Gastroesophageal sphincter (tissue), 4 donors: Measurements from ENCODE around the gene MCTP1. TPM values are rescaled to one million over a fixed set of nuclear protein-coding genes. Genes with fewer than 3 reads are reported as not detected.
A peak's percentile ranks its signal among the peaks of the same experiment; 100 is the strongest.

Experiments
- ATAC-seq: fragments of 150-250 bp; one replicate; pipeline ENCODE4 v1.9.1; 2016; ENCODE audit warnings: mild to moderate bottlenecking, moderate library complexity
- H3K27ac ChIP-seq, 4 donors: fragments of 200-600 bp; sonication (generic) in 3 of 4; 1 replicate in 3 of 4; 2 replicates in 1 of 4; pipeline ENCODE4 v1.5.1; 2016 to 2019
- H3K27me3 ChIP-seq: fragments of 200-600 bp; sonication (generic); one replicate; pipeline ENCODE4 v1.5.1; 2019
- H3K36me3 ChIP-seq, 2 donors: fragments of 200-600 bp; sonication (generic); one replicate each; pipeline ENCODE4 v1.5.1; 2019; ENCODE audit warnings: control low read depth in 1 of 2
- H3K4me1 ChIP-seq, 3 donors: fragments of 200-600 bp; sonication (generic); 1 replicate in 2 of 3; 2 replicates in 1 of 3; pipeline ENCODE4 v1.5.1; 2016 to 2019; ENCODE audit warnings: control low read depth in 2 of 3
- H3K4me3 ChIP-seq, 2 donors: fragments of 200-600 bp; sonication (generic); one replicate each; pipeline ENCODE4 v1.5.1; 2019; ENCODE audit warnings: mild to moderate bottlenecking in 1 of 2, moderate library complexity in 1 of 2
- H3K9me3 ChIP-seq, 3 donors: fragments of 200-600 bp; sonication (generic); one replicate each; pipeline ENCODE4 v1.5.1; 2017 to 2019; ENCODE audit warnings: control low read depth in 2 of 3
- CTCF ChIP-seq, 4 experiments: fragments of 200-600 bp in 2 of 4; fragments of 450-650 bp in 2 of 4; sonication (generic) in 1 of 4; IDR thresholded peaks; one replicate each; pipeline ENCODE4 v1.5.1; 2017 to 2019; ENCODE audit warnings: antibody characterized with exemption in 4 of 4, mild to moderate bottlenecking in 2 of 4, moderate library complexity in 2 of 4
- EP300 ChIP-seq: sonication (generic); formaldehyde crosslinking; IDR thresholded peaks from one replicate; pipeline ENCODE4 v1.6.1; 2017; ENCODE audit warnings: antibody characterized with exemption, mild to moderate bottlenecking
- POLR2A ChIP-seq, 2 donors: fragments of 450-650 bp; IDR thresholded peaks; one replicate each; pipeline ENCODE4 v1.6.1; 2017; ENCODE audit warnings: antibody characterized with exemption in 2 of 2, mild to moderate bottlenecking in 2 of 2, moderate library complexity in 1 of 2
- POLR2AphosphoS5 ChIP-seq: sonication (generic); formaldehyde crosslinking; IDR thresholded peaks from one replicate; pipeline ENCODE4 v1.6.1; 2017; ENCODE audit warnings: antibody characterized with exemption
- WGBS, 2 donors: methylation state at CpG; one replicate each; pipeline ENCODE4 v1.1.5; 2018; ENCODE audit warnings: low coverage in 1 of 2; 5-methylcytosine and 5-hydroxymethylcytosine counted together
- total RNA-seq, 4 donors: library from RNA; depleted of rRNA; stranded (reverse); fragments of >200 nt; gene quantifications; one replicate each; pipeline ENCODE4 v1.1.0, GENCODE V29; 2016

The MCTP1 gene
- total RNA-seq, 4 donors from 2014 or later: 13.5 to 57.6 (median 21.9) TPM

DNA sequence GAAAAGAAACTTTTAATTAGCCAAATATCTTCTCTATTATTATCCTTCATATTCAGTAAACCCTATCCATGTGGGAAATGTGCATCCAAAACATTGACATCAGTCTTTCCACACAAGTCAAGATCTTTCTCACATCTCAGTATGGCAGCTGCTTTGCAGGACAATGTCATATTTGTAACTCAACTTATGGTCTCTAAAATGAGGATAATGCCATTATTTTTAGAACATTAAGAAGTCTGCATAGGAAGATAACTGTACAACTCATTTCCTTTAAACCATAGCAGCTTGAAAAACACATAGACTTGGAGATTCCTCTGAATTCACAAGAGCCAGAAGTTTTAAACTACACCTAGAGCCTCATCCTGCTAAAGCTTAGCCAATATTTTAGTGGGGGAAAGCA lies 43.7 kb downstream of the MCTP1 start:
- Histone ChIP-seq H3K4me1 (no peaks in the 10 kb centered on the region), H3K36me3 (no peaks in the 10 kb centered on the region), H3K27me3 (no peaks in the 10 kb centered on the region), H3K9me3 (peaks cover 0 to 6% (median 0%) of the 10 kb centered on the region in 3 donors), H3K4me3 (no peak overlapping the region), H3K27ac (no peak overlapping the region)
- TF ChIP-seq EP300: no peak
- TF ChIP-seq POLR2AphosphoS5: no peak
- no peak for TF ChIP-seq POLR2A (IDR thresholded peaks at IDR 0.05)
- no peak for TF ChIP-seq CTCF (IDR thresholded peaks at IDR 0.05)
- no peak for ATAC-seq

DNA sequence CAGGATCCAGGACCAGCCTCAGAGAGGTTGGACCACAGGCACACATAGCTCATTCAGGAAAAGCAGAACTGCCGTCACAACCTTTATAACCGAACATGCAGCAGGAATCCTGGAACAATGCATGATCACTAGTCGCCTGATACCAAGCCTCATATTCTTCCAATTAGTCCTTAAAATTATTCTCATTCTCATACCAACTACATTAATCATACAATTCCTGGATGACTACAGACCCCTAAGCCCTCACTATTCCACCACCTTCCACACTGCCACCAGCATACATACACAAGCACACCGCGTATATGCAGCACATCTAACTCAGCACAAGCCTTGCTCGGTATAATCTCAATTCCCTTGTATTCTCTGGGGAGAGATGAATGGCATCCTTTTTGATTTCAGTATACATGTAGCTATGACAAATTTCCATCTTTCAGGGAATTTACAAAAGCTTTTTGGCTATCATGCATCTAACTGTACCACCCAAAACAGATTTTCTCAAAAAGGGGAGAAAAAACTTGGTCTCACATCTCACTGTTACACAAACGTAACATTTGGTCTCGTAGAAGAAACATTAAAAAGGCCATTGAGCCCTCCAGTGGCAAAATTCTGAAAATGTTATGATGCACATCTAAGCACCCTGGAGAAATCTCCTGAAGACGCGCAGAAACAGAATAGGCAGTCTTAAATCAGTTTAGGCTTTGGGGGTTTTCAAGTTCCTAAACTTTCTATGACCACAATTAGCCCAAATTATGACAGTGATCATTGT lies 46.2 kb downstream of the MCTP1 start:
- 55 to 63% methylated on average over 10 of the region's 10 CpGs for WGBS, 2 donors
- Histone ChIP-seq H3K4me1 (no peaks in the 10 kb centered on the region), H3K27me3 (no peaks in the 10 kb centered on the region), H3K4me3 (no peak overlapping the region), H3K36me3 (no peaks in the 10 kb centered on the region), H3K27ac (no peak overlapping the region), H3K9me3 (no peaks in the 10 kb centered on the region)
- ATAC-seq: no peak
- TF ChIP-seq POLR2AphosphoS5 (no peak), CTCF (IDR thresholded peaks at IDR 0.05) (peak in 1 of 4 experiments; percentile 23)

DNA sequence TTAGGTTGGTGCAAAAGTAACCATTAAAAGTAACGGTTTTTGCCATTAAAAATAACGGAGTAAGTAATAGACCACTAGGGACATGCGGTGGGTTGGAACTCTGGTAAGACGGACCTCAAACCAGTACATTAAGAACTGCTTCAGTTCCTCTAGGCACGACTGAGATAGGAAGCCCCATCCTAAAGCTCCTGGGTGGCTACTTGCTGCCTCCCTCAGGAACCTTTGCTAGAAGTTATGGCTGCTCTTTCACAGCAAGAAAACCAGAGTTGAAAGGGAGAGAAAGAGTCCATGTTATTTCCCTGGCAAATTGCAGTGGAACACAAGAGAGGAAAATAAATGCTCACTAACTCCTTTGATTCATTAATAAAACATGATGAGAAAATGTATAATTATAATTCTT lies 47.6 kb downstream of the MCTP1 start:
- 77% methylated on average over 5 of the region's 5 CpGs; no CpG with 5 or more reads in 1 of the 2 donors for WGBS, 2 donors
- Histone ChIP-seq H3K27ac (no peak overlapping the region), H3K9me3 (peaks cover 0 to 6% (median 0%) of the 10 kb centered on the region in 3 donors), H3K27me3 (no peaks in the 10 kb centered on the region), H3K36me3 (no peaks in the 10 kb centered on the region), H3K4me1 (no peaks in the 10 kb centered on the region), H3K4me3 (no peak overlapping the region)
- TF ChIP-seq POLR2AphosphoS5 (no peak), POLR2A (IDR thresholded peaks at IDR 0.05) (no peak), EP300 (no peak), CTCF (IDR thresholded peaks at IDR 0.05) (no peak)
- ATAC-seq: no peak

DNA sequence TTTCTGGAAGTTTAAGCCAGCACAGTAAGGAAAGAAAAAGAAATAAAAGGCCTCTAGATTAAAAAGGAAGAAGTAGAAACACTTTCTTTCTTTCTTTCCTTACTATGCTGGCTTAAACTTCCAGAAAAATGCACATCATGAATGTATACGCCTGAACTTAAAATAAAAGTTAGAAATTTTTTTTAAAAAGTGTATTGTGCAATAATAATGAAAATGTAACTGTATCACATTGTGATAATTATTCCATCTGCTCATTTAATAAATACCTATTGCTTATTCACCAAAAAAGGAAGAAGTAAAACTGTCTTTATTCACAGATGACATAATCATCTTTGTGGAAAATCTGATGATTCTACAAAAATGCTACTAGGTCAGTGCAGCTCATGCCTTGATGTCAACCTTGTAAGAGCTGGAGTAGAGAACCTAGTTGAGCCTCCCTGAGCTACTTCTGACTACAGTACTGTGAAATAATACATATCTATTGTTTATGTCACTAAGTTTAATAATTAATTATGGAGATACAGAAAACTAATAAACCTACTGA lies 49.4 kb downstream of the MCTP1 start:
- Histone ChIP-seq H3K9me3 (peaks cover 0 to 7% (median 0%) of the 10 kb centered on the region in 3 donors), H3K4me1 (no peaks in the 10 kb centered on the region), H3K27ac (no peak overlapping the region), H3K36me3 (no peaks in the 10 kb centered on the region), H3K4me3 (no peak overlapping the region), H3K27me3 (no peaks in the 10 kb centered on the region)
- TF ChIP-seq CTCF (IDR thresholded peaks at IDR 0.05) (no peak), EP300 (no peak), POLR2AphosphoS5 (no peak), POLR2A (IDR thresholded peaks at IDR 0.05) (no peak)
- WGBS, 2 donors: 79 to 88% methylated on average over 1 of the region's 1 CpG
- no peak for ATAC-seq

- TF ChIP-seq EP300: no peak
- no CpG with 5 or more reads among the region's 2 CpGs for WGBS, 2 donors
- no peaks in the 10 kb centered on the region for H3K36me3 ChIP-seq
These were observed 55.2 kb downstream of the MCTP1 start for GRCh38 chr5:95229646-95230045.

More at GRCh38 chr5:95229646-95230045, 55.2 kb downstream of the MCTP1 start:
- peaks cover 0 to 7% (median 0%) of the 10 kb centered on the region in 3 donors for H3K9me3 ChIP-seq
- H3K27ac ChIP-seq: no peak overlapping the region
- H3K4me1 ChIP-seq: no peaks in the 10 kb centered on the region
- no peaks in the 10 kb centered on the region for H3K27me3 ChIP-seq
- ATAC-seq: no peak
- H3K4me3 ChIP-seq: no peak overlapping the region
